SK-N-SH (cell line): ENCODE results near the gene DGCR6L.

Experiments
- CHD2 ChIP-seq: fragments of 150-350 bp; IDR thresholded peaks from 2 replicates; pipeline ENCODE4 v1.6.1; 2018; ENCODE audit warnings: low read length; ENCODE audit not compliant: partially characterized antibody
- EZH2phosphoT487 ChIP-seq: fragments of 200-600 bp; sonication (generic); IDR thresholded peaks from 2 replicates; pipeline ENCODE4 v1.6.1; 2017; ENCODE audit warnings: low read depth, mixed run types, mild to moderate bottlenecking, antibody characterized with exemption, moderate library complexity, borderline replicate concordance
- GABPA ChIP-seq: IDR thresholded peaks from 2 replicates; pipeline ENCODE4 v1.4.0; 2012; ENCODE audit warnings: low read depth, mild to moderate bottlenecking
- RXRA ChIP-seq: IDR thresholded peaks from 2 replicates; pipeline ENCODE4 v1.4.0; 2012; ENCODE audit warnings: low read depth, mild to moderate bottlenecking, borderline replicate concordance
- TF ChIP-seq, protein P1 (sequence below): fragments of 200-600 bp; sonication (generic); IDR thresholded peaks from 2 replicates; pipeline ENCODE4 v1.6.1; 2017; ENCODE audit warnings: antibody characterized with exemption, mild to moderate bottlenecking, moderate library complexity

DNA sequence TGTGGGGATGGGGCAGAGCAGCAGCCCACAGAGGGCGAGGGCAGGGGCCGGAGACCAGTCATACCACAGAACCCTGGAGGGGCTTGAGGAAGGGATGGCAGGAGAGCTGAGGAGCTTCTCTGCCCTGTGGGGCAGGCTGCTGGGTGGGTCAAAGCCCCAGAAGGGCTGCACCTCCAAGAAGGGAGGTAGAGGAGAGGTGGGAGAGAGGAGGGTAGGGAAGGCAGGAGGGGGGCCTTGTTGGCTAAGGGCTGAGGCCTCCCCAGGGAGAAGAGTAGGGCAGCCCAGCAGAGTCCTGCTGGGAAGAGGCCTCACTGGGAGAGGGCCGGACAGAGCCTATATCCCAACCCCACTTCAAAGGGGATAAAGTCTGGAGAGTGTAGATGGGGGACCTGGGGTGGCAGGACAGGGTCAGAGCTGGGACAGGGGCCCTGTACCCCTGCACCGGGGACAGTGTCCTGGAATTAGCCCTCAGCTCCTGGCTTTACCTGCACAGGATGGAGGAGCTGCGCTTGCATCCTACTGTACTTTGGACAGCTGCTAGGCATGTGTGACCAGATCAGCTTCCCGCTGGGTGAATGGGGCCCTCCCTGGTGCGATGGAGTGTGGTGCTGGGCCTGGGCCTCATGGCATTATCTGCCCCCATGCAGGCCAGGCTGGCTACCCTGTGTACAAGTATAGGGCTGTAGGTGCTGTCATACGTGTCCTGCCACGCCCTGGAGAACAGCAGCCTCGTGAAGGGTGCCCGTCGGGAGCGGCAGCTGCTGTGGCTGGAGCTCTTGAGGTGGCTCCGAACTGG, 7.3 kb downstream of the DGCR6L start:
- TF ChIP-seq GABPA, result no peak
- no peak for TF ChIP-seq EZH2phosphoT487
- TF ChIP-seq RXRA, result no peak
- TF ChIP-seq, protein P1, sequence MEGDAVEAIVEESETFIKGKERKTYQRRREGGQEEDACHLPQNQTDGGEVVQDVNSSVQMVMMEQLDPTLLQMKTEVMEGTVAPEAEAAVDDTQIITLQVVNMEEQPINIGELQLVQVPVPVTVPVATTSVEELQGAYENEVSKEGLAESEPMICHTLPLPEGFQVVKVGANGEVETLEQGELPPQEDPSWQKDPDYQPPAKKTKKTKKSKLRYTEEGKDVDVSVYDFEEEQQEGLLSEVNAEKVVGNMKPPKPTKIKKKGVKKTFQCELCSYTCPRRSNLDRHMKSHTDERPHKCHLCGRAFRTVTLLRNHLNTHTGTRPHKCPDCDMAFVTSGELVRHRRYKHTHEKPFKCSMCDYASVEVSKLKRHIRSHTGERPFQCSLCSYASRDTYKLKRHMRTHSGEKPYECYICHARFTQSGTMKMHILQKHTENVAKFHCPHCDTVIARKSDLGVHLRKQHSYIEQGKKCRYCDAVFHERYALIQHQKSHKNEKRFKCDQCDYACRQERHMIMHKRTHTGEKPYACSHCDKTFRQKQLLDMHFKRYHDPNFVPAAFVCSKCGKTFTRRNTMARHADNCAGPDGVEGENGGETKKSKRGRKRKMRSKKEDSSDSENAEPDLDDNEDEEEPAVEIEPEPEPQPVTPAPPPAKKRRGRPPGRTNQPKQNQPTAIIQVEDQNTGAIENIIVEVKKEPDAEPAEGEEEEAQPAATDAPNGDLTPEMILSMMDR, result no peak
- no peak for TF ChIP-seq CHD2
